ENCODE data around the gene RARRES2.
A peak's percentile ranks its signal among the peaks of the same experiment; 100 is the strongest.
"Not testable (repeated sequence)": the region's sequence is repeated elsewhere in the genome, so short reads cannot be mapped to it uniquely, and the experiment has no call there.

RARRES2 gene

DNA sequence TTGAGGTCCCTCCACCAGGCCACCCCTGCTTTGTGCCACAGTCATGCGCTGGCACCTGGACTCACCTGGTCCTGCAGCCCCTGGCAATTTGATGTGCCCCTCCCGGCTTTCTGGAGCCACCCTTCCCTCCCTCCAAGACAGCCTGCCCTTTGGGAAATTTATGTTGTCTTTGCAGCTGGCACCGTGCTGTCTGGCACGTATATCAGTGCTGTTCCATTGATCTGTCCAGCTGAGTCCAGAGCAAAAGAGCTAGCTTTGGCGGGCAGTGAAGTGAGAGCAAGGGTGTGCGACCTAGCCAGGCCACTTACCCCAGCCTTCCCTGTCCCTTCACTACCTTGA, 5.7 kb downstream of the RARRES2 start:
- no peak for DNase-seq

DNA sequence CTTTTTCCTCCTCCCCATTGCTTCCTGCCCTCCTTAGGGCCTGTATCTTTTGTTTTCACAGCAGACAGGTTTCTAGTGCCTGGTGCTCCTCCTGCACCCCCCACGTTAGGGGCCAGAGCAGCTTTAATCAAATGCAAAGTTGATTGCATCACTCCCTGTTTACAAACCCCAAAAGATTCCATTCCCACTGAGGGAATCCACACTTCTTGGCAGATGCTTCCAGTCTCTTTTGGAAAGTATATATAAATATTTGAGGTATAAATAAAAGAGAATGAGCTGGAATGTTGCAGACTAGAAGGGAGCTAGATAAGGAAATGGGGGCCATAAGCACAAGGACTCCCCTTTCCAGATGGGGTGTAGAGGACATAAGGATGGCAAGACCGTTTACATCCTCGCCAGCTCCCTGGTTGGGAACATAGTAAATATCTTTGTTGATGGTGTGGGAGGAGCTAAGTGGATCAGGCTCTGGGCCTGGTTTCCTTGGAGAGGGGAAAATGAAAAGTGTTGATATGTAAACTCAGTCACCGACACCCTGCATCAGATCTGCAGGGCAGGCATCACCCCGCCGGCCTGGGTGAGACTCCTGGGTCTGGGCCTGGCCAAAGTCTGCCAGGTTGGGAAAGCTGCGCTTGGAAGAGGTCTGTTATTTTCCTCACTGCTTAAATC, 6.2 kb downstream of the RARRES2 start:
- DNase-seq = no peak

DNA sequence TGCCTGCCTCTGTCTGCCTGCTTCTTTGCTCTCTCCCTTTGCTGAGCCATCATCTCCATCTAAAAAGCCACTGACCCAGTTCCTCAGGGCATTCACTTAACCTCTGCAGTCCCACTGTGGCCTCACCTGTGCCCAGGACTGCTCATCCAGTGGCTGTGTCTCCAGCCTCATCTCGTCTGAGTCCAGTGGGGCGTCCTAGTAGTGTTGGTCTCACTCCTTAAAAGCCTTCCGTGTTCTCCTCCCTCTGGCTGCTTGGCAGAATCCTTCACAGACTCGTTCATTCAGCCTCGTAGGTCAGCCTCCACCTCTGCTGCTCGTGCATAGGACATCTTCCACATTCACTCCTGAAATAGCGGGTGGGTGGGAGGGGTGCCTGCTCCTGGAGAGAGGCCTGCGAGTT, 7.3 kb downstream of the RARRES2 start:
- no peak for DNase-seq

DNA sequence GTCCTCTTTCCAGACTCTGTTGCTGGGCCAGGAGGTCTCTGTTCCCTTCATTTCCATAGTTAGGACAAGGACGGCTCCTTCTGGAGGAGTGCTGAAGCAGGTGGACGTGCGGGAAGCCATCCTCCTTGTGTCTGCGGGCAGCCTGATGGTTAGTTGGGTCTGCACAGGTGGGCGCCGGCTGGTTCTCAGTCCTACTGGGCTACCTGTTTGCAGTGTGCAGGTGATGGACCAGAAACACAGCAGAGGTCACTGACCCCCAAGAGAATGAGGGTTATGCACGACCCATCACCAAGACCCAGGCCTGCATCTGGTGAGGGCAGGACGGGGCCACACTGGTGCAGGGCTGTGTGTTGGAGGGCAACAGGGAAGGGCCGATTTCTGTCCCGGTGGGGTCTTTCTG, 7.8 kb downstream of the RARRES2 start:
- no peak for DNase-seq

DNA sequence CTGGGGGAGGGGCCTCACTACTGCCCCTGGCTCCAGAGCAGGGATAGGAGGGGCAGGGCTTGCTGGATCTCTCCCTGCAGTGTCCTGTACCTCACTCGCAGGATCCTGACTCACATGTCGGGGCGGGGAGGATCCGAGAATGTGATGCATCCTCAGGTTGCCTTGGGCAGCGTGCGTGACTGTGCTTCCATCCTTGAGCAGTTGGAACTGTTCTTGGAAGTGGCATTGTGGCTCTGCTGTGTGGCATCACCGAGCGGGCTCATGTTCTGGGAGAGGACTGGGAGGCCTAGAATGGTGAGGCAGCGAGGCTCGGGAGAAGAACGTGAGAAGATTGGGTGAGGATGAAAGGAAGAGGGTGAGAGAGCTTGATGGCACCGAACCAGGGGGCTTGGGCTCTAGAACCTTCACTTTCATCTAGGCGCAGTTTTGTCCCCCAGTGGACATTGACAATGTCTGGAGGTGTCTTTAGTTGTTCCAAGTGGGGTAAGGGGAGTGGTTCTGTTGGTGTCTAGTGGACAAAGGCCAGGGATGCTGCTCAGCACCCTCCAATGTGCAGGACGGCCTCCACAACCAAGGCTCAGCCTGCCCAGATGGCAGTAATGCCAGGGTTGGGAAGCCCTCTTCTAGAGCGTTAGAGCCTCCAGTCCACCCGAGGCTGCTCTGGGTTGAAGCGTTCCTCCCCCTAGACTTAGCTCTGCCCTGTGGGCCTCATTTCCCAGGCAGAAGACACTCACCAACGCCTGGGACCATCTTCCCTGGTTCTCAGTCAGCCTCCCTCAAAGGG, 8.4 kb downstream of the RARRES2 start:
- DNase-seq = no peak

DNA sequence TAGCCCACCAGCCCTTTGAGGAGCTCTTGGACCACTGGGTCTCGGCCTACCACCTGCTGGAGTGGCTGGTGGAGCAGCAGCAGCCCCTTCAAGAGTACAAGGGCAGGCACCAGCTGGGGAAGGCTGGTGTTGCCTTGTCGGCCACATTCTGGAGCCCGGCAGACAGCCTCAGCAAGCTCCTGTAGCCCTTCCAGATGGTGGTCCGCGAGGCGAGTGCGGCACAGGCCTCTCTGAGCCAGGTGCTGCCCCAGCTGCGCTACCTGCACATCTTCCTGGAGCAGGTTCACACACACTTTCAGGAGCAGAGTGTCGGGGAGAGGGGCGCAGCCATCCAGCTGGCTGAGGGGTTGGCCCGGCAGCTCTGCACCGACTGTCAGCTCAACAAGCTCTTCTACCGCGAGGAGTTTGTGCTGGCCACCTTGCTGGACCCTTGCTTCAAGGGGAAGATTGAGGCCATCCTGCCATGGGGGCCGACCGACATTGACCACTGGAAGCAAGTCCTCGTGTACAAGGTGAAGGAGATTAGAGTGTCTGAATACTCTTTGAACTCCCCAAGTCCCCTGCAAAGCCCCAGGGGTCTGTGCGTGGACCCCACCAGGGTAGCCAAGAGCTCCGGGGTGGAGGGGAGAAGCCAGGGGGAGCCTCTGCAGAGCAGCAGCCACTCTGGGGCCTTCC, 11.1 kb downstream of the RARRES2 start:
- DNase-seq = no peak

DNA sequence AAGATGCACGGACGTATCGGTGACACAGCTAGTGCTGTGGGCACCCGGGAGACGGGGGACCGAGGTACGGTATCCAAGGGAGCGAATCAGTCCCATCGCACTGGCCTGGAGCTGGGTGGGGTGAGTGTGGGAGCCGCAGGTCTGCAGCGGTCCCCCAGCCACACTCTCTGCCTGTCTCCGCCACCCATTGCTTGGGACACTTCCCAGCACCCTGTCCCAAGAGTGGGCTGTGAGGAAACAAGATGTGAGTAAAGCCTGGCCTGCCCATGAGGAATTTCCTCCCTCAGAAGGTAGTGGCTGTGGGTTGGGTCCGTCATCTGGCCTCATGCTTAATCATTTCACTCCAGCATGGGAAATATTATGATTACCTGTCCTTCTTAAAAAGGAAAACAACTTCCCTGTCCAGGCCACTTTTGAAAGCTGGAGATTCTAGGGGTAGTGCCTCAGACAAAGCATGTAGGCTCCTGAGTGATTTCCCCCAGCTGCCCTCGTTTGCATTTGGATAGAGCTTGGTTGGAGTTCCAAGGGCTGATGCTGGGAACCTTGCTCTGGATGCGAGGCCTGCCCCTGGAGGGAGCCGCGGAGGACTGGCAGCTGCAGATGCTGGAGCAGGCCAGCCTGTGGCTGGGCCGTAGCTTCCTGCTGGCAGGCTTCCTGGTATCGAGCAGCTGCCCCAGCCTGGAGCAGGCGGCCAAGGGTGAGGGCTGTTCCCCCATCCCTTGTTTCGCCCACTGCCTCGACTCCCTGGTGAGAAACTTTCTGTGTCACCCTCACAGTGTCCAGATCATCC, 11.9 kb downstream of the RARRES2 start:
- no peak for DNase-seq

DNA sequence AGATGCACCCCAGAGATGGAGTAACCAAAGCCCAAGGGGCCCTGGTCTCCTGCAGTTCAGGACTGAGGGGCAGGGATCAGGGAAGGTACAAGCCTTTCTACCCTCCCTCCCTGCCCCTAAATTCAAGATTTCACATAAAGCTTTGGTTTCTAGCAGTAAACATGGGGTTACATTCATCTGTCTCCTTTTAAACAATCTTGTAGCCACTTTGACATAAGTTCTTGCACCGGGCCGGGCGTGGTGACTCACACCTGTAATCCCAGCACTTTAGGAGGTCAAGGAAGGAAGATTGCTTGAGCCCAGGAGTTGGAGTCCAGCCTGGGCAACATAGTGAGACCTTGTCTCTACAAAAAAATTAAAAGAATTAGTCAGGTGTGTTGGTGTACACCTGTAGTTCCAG, 14.1 kb downstream of the RARRES2 start:
- DNase-seq = no peak

DNA sequence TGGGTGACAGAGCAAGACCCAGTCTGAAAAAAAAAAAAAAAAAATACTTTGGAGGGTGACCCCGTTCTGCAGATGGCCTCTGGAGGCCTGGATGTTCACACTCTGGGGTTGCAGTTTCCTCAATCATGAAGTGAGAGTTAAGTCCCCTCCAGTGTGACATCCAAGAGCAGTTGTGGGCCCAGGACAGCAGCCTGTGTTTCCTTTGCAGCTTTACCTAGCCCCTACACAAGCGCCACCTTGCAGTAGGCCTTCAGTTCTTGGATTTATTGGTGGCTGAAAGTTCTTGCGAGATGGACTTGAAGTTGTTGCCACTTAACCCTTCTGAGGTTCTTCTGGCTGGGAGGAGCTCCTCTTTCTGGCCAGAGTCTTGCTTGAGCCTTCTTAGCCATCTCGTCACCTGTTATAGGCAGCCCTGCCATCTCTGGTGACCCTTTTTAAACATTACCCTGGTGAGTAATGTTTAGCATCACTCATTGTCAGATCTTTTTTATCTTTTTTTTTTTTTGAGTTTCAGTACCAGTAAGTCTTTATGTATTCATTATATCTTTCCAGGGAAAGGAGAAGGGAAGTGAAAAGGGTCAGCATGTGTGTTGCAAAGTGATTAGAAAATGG, 14.7 kb downstream of the RARRES2 start:
- DNase-seq = no peak

DNA sequence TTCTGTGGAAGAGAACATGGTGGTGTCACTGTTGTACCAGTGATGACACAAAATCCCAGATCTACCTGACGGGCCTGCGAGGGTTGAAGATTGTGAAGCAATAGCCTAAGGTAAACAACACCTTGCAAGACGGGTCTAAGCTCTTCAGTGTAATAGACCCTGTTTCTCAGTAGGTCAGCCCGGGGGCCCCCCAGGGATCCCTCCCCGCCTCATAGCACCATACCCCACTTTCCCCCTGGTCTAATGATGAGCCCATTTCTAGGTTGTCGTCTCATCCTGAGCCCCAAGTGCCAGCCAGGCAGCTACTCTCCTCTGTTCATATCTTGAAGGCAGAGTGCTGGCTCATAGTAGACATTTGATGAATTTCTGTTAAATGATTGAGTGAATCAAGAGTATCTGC, 15.5 kb downstream of the RARRES2 start:
- DNase-seq = no peak

DNA sequence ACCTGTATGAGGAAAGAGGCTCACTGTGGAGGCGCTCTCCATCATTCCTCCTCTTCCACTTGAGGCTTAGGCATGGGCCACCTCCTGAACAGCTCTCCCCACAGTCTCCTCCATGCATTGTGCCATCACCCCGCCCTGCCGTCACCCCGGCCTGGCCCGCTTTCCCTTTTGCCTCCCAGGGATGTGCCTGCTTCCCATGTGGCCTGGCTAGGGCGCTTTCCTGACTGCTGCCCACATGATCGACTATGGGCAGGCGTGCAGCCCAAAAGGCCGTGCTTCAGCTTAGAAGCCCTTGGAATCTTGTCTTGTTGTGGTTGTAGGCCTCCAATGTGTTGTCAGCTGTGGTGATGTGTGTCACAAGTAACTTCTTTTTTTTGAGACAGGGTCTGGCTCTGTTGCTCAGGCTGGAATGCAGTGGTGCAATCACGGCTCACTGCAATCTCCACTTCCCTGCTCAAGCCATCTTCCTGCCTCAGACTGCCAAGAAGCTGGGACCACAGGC, 16.3 kb downstream of the RARRES2 start:
- DNase-seq = no peak

DNA sequence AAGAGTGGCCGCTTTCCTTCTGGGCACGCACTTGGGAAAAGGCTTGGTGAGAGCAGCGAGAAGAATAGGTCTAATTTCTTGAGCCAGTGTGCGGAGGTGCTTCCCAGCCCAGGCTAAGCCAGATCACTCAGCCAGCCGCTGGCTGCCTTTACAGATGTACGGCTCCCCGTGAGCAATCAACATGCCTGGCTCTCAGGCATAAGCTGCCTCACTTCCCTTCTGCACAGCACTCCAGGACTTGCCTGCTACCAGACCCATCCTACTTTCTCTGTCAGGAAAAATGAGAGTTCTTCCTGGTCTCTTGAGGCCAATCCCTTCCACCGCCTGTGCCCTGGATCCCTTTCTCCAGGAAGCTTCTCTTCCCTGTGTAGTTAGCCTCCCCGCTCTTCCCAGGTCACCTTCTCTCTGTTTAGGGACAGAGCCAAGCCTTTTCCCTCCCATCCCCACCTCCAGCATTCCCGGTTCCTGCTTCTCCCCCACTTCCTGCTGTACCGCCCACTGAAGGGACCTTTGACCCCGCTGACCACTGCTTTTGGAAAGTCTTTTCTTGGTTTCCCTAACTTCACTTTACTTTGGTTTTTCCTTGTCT, 17.0 kb downstream of the RARRES2 start:
- peak; percentile 61 for DNase-seq

DNA sequence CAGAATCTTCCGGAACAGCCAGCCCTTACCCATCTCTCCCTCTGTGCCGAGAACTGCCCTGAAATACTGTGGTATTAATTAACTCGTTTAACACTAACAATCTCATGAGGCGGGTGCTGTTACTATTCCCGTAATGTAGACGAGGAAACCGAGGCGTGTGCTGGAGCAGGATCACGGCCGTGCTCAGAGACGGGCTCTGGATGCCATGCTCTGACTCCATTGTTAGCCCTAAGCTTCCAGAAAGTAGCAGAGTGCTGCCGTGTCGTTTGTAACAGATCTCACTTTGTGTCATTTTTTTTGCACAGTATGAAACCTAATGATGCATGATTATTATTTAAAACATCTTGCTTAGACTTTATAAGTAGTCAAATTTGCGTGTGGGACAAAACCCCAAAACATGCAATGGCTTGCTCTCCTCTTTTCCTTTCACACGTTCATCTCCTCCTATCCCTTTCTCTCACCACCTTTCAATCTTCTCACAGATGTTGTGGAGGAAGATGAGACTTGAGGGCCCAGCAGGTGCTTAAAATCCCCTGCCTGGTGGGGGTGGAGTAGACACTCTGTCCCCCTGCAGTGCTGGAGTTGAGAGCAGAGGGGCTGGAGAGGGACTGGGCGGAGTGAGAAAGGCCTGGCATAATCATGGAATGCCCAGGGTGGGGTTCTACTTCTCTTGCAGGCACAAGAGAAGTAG, 17.6 kb downstream of the RARRES2 start:
- peak; percentile 61 for DNase-seq

DNA sequence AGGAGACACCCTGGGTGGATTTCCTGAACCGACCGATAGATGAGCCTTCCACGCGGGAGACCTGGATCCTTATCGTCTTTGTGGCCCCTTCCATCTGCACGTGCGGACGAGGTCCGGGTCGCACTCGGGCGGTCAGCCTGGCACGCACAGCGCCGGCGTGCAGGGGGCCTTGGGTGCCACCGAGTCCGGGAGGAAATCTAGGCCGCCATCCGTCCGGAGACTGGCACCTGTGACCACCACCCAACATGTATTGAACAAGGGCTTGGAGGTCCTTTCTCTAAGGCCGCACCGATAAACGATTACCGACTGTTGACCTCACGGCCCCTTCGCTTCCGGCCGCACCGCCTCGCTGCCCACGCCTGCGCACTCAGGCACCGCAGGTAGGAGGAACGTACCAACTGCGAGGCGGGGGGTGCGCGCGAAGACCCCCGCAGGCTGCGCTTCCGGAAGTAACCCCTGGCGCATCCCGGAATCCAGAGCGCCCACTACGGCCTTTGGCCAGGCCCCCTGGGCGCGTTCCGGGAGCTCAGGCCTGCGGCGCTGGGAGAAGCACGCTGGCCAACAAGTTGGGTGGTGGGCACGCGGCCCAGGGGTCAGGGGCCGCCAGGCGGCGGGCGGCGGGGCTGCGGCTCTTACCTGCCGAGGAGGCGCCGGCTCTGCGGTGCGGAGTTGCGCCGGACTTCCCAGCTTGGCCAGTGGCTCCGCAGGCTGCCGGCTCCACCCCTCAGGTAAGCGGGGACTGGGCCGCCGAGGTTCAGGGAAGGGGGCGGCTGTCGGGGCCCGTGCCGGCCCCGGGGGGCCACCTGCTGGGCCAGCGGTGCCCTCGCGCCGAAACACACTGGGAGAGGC, 18.4 kb downstream of the RARRES2 start, which contains the start of the genes ACTR3C and LRRC61:
ACTR3C (minus strand) TSS at position 713 of the 849 bp plus-strand sequence. CDS start 28,249 bp downstream, outside the sequence.
LRRC61 (plus strand) TSS at position 523 of the 849 bp plus-strand sequence. CDS start 13,507 bp downstream, outside the sequence.
- DNase-seq = peak; percentile 90

DNA sequence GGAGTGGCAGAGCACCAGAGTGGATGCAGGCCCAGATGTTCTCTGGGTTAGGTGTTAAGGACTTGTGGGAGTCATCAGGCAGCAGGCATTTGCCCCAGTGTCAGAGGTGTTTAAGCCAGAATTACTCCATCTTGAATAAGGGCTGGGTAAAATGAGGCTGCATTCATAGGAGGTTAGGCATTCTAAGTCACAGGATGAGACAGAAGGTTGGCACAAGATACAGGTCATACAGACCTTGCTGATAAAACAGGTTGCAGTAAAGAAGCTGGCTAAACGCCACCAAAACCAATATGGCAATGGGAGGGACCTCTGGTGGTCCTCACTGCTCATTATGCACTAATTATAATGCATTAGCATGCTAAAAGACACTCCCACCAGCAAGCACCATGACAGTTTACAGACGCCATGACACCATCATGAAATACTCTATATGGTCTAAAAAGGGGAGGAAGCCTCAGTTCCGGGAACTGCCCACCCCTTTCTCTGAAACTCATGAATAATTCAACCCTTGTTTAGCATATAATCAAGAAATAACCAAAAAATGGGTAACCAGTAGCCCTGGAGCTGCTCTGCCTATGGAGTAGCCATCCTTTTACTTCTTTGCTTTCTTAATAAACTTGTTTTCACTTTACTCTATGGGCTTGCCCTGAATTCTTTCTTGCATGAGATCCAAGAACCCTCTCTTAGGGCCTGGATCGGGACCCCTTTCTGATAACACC, 19.2 kb downstream of the RARRES2 start:
- DNase-seq = peak; percentile 38

DNA sequence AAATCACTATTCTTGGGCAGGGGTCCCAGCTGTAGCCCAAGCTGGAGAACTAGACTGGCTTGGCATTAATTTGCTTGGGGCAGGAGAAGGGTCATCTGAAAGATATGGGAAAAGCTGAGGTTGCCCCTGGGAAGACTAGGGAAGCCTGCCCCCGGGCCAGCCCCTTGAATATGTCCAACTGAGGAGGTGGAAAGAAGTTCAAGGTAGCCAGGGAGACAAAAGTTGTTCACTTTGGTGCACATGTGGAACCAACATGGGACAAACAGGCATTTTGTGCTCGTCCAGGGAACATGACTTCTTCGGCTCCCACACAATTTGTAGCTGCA, 19.7 kb downstream of the RARRES2 start:
- no peak for DNase-seq

DNA sequence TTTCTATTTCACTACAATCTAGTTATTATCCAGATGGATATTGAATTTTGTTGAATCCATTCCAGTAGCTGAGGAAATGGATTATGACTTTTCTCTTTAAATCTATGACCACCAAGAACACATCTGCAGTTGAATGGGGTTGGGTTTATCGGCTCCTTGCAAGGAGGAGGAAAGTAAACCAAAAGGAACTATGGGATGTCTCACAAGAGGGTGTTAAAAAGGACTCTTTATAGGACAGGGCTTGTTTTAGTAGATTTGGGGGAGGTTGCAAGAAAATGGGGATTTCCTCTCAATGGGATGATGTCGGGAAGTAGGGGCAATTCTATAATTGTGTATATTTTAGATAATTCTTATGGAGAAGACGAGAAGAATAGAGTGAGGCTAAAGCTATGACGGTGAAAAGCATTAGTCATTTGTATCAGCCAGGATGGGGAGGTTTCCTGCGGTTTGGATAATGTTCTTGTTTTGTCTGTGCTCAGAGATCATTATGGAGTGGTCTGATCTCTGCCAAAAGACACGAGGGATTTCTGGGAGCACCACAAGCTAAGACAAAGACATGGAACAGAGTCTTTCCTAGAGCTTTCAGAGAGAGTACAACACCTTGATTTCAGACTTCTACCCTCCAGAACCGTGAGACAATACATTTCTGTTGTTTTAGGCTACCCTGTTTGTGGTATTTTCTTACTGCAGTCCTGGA, 23.5 kb downstream of the RARRES2 start:
- no peak for DNase-seq

DNA sequence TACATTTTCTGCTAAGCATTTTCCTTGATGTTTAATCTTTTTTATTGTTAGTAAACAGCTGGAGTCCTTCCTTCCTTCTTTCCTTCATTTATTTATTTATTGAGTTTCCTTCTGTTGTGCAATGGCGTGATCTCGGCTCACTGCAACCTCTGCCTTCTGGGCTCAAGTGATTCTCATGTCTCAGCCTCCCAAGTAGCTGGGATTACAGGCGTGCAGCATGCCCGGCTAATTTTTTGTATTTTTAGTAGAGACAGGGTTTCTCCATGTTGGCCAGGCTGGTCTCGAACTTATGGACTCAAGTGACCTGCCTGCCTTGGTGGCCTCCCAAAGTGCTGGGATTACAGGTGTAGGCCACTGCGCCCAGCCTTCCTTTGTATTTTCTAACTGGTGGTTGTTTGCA, 24.4 kb downstream of the RARRES2 start:
- not testable (repeated sequence) for DNase-seq

DNA sequence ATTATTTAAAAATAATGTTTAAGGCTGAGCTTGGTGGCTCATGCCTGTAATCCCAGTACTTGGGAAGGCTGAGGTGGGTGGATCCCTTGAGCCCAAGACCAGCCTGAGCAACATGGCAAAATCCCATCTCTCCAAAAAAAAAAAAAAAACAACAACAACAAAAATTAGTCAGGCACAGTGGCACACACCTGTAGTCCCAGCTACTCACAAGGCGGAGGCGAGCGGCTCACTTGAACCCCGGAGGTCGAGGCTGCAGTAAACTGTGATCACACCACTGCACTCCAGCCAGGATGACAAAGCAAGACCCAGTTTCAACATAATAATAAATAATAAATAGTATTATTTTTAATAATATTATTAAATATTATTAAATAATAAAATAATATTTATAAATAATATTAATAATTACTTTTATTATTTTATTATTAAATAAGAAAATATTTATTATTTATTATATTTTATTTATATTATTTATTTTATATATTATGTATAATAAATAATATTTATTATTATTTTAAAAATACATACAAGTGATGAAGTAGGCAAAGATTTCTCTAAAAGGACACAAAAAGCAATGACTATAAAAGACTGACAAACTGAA, 26.7 kb downstream of the RARRES2 start:
- DNase-seq = no peak
